HPDE6-E6E7 (cell line): Measurements from ENCODE around the gene CLEC17A.
"Not testable (repeated sequence)": the region's sequence is repeated elsewhere in the genome, so short reads cannot be mapped to it uniquely, and the experiment has no call there.

Experiments
- DNase-seq: peaks from one replicate; pipeline ENCODE4 v3.0.0; 2011; ENCODE audit warnings: missing footprints; ENCODE audit errors: extremely low spot score

The CLEC17A gene

DNA sequence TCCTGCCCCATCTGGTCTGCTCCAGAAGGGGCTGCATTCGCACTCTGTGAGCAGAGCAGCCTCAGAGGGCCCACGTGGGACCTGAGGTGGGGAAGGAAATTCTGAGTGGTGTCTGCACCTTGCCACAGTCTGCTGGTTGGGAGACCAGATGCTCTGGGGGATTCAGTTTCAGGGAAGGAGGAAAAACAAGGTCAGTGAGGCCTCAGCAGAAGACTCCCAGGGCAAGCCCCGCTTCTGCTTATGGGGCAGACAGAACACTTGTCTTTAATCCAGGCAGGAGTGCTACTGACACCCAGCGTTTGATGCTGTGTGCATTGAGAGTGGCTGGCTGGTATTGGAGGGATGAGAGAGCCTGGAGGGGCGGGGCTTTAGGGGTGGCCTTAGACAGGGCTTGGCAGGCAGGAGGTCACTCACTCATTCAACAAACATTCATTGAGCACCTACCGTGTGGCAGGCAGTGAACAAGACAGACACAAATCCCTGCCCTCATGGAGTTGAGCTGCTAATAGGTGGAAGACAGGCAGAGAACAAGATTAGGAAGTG, 4.9 kb upstream of the CLEC17A start:
- DNase-seq: no peak

GRCh38 chr19:14580623-14581237, 2.2 kb upstream of the CLEC17A start:
- DNase-seq: no peak

DNA sequence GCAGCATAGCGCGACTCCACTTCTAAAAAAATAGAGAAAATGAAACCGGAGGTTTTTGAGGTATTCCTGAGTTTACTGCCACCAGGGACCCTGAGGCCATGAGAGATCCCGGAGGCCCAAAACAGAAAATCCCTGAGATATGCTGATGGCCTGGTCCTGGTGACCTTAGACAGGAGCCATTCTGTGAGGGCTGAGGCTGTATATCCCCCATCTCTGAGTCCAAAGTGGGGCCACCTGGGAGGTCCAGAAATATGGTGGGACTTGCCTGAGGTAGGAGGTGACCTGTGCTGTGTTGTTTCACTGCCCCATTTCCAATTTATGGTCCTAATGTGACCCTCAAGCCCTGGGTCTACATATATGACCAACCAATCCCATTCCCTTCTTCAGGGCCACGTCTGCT, 1.5 kb downstream of the CLEC17A start:
- not testable (repeated sequence) for DNase-seq

DNA sequence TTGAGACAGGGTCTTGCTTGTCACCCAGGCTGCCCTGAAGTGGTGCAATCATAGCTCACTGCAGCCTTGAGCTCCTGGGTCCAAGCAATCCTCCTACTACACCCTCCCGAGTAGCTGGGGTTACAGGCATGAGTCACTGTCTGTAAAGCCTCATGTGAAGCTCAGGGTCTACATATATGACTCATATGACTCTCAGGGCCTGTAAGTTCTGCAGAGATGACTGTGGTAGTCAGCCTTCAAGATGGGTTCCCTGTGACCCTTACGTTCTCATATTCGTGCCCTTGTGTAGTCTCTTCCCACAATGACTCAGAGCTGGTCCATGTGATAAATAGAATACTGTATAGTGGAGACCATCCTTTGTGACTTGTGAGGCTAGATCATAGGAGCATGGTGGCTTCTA, 2.3 kb downstream of the CLEC17A start:
- DNase-seq: not testable (repeated sequence)

- DNase-seq: not testable (repeated sequence)
Observed at GRCh38 chr19:14589433-14589832, 6.5 kb downstream of the CLEC17A start.

DNA sequence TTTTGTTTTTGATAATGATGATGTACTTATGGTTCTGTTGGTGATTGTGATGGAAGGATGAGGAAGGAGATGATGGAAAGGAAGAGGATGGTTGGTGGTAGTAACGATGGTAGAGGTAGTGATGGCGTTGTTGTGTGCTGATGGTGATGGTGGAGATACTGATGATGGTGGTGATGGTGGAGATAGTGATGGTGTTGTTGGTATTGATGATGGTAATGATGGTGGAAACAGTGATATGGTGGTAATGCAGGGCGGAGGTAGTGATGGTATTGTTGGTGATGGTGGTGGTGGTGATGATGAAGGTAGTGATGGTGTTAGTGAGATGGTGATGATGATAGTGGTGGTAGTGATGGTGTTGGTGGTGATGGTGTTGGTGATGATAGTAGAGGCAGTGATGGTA, 12.7 kb downstream of the CLEC17A start:
- no peak for DNase-seq

GRCh38 chr19:14599548-14600147, 16.8 kb downstream of the CLEC17A start:
- no peak for DNase-seq

DNA sequence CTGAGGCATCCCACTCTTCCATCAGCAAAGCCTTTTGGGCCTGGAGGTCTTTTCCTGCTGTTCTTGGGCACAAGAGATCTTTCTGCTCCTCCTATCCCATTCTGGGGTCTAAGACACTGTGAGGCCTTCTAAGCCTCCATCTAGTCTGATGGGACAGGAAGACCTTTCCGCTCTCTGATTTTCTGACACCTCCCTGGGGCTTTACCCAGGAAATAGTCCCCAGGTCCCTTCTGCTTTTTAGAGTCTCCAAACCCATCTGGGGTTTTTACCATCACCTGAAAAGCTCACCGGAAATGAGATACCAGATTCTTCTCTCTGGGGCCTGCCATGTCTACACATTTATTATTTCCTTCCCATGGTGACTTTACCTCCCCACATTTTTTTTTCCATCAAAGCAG, 21.1 kb downstream of the CLEC17A start:
- DNase-seq: no peak

DNA sequence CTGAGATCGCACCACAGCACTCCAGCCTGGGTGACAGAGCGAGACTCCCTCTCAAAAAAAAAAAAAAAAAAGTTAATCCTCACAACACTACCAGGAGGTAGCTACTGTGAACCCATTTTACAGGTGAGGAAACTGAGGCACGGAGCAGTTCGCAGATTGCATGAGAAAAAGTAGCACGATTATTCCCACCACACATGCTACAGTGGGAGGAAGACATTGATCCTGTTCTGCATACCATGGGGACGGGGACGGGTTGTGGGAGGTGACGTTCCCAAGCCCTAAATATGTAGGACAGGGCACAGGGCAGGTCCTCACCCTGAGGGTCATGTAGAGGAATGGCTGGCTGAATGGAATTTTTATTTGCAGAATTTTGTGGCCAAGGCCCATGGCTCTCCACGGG, 23.7 kb downstream of the CLEC17A start:
- DNase-seq: no peak

DNA sequence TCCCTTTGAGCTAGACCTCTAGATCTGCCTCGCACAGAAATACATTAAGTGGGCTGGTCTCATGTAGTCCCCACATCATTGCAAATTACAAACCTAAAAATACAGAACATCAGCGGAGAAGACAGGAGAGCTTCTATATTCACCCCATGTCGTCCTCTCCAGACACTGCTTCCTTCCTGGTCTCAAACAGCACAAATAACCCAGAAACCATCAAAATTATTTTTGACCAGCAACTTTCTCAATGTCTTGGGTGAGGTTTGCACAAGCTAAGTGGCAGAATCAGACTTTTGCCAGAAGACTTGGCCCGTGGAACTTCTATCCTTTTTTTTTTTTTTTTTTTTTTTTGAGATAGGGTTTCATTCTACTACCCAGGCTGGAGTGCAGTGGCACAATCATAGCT, 28.2 kb downstream of the CLEC17A start:
- DNase-seq: no peak

GRCh38 chr19:14612242-14612641, 29.4 kb downstream of the CLEC17A start:
- DNase-seq: not testable (repeated sequence)

DNA sequence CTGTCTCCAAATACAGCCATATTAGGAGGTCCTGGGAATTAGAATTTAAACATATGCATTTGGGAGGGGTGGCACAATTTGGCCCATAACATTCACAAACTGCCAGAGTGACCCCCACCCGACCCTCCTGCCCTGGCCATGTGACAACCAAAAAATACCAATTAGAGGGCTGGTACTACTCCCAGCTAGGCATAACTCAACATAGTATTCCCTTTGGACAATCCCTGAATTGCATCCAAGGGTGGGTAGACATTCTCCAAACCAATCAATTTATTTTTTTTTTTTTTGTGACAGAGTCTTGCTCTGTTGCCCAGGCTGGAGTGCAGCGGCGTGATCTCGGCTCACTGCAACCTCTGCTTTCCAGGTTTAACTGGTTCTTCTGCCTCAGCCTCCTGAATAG, 29.8 kb downstream of the CLEC17A start:
- DNase-seq: no peak

- not testable (repeated sequence) for DNase-seq
Observed at GRCh38 chr19:14613399-14614098, 30.7 kb downstream of the CLEC17A start.

DNA sequence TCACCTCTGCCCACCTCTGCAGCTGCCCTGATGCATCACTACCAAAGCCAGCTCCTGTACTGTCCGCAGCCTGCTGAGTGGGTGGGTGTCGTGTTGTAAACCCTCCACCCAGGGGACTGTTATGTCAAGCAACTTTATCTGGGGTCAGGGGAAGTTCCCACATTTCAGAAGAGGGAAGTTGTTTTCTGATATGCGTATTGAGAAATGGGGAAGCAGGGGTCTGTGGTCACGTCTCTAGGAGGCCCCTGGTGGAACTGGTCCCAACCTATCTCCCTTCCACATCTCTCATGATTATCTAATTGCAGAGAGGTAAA, 31.2 kb downstream of the CLEC17A start:
- DNase-seq: no peak

DNA sequence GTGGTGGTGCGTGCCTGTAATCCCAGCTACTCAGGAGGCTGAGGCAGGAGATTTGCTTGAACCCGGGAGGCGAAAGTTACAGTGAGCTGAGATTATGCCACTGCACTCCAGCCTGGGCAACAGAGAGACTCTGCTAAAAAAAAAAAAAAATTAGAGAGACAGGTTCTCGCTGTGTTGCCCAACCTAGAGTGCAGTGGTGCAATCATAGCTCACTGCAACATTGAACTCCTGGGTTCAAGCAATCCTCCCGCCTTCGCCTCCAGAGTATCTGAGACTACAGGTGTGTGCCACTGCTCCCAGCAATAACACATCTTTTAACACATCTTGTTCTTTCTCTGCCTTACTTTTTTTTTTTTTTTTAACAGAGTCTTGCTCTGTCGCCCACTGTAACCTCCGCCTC, 32.7 kb downstream of the CLEC17A start:
- no peak for DNase-seq

- DNase-seq: no peak
Observed at GRCh38 chr19:14616407-14616806, 33.5 kb downstream of the CLEC17A start.

DNA sequence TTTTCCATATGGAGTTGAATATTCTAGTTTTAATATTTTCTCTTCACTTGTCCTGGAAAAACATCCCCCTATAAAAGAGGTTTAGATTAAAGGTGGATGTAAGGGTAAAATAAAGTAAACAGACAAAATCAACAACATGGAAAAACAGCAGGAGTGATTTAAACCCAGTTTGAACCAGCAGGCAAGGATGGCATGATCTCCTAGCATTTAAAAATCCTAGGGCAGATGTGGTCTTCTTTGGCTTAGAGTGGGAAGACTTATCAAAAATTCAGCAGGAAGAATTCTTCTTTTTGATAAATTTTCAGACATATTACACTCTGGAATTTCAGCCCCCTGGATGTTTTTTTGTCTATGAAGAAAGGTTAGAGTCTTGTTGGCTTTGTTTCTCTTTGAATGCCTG, 36.5 kb downstream of the CLEC17A start:
- no peak for DNase-seq

GRCh38 chr19:14624491-14624890, 41.6 kb downstream of the CLEC17A start:
- DNase-seq: not testable (repeated sequence)

GRCh38 chr19:14629557-14629956, 46.7 kb downstream of the CLEC17A start:
- DNase-seq: no peak

DNA sequence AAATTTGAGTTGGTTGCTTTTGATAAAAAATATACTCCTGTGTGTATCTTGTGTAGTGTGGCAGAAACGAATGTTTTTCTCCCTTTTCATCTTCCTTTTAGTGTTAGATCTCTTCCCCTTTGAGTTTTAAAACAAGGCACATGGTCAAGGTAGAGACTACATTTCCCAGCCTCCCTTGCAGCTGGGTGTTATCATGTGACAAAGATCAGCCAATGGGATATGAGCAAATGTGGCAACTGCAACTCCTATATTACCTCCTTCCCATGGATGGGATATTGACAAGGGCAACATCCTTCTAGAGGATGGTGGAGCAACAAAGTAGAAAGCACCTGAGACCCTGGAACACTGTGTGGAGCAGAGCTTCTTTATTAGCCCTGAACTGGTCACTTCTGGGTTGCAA, 49.4 kb downstream of the CLEC17A start:
- DNase-seq: peak; percentile 33

- no peak for DNase-seq
Observed at GRCh38 chr19:14639536-14640277, 56.8 kb downstream of the CLEC17A start.

GRCh38 chr19:14648506-14648905, 65.6 kb downstream of the CLEC17A start:
- DNase-seq: no peak
